Endothelial cell of umbilical vein (primary cell): ENCODE results near the gene VWC2. TPM values are rescaled to one million over a fixed set of nuclear protein-coding genes. Genes with fewer than 3 reads are reported as not detected.
"Not testable (repeated sequence)": the region's sequence is repeated elsewhere in the genome, so short reads cannot be mapped to it uniquely, and the experiment has no call there.

Source experiments
- BruUV-seq: library from RNA; stranded (reverse); fragments of 400-500 nt; replicated peaks from 2 replicates; lab custom pipeline; 2021; lab: Mats Ljungman, UMichigan
- CTCF ChIA-PET: fragments of 300-600, 350-600 bp; sonication (Branson Sonifier 250); formaldehyde crosslinking; loops from one replicate; lab custom pipeline; 2021; ENCODE audit warnings: antibody characterized with exemption, inconsistent platforms; lab: Charles Lee
- POLR2A ChIA-PET: fragments of 300-600, 350-600 bp; sonication (Branson Sonifier 250); formaldehyde crosslinking; loops from one replicate; lab custom pipeline; 2021; ENCODE audit warnings: antibody characterized with exemption, inconsistent platforms; lab: Charles Lee
- DNase-seq: peaks from one replicate; pipeline ENCODE4 v3.0.0-alpha.2; 2011; ENCODE audit warnings: low read depth, low spot score
- FAIRE-seq: peaks from 2 replicates; lab custom pipeline; 2011; peaks lifted over from hg19 to GRCh38; lab: Jason Lieb, UNC
- H2AFZ ChIP-seq: 2 replicates; pipeline ENCODE4 v1.6.0; 2012; ENCODE audit warnings: low read depth, low read length, control low read depth, inconsistent platforms
- H3K27ac ChIP-seq: 2 replicates; pipeline ENCODE4 v1.5.1; 2011; ENCODE audit warnings: low read depth, mild to moderate bottlenecking, control low read depth, low read length, moderate library complexity; ENCODE audit not compliant: insufficient read depth
- H3K27me3 ChIP-seq, 2 experiments: 2 replicates each; pipeline versions ENCODE4 v1.6.0 to v1.6.1; 2011; ENCODE audit warnings: low read length in 2 of 2, mixed read lengths in 1 of 2; ENCODE audit not compliant: control insufficient read depth in 2 of 2, insufficient read depth in 2 of 2
- H3K36me3 ChIP-seq, 2 experiments: 2 replicates in 1 of 2; 3 replicates in 1 of 2; pipeline ENCODE4 v1.5.1; 2011; ENCODE audit warnings: low read length in 2 of 2, mild to moderate bottlenecking in 1 of 2, moderate library complexity in 1 of 2; ENCODE audit not compliant: control insufficient read depth in 2 of 2, insufficient read depth in 2 of 2; ENCODE audit errors: extremely low read depth in 1 of 2
- H3K4me1 ChIP-seq: 3 replicates; pipeline ENCODE4 v1.5.1; 2011; ENCODE audit warnings: mild to moderate bottlenecking, low read length; ENCODE audit not compliant: control insufficient read depth, insufficient read depth; ENCODE audit errors: extremely low read depth
- H3K4me2 ChIP-seq: 2 replicates; pipeline ENCODE4 v1.6.1; 2011; ENCODE audit warnings: low read length, control low read depth, mixed read lengths; ENCODE audit not compliant: insufficient read depth
- H3K4me3 ChIP-seq, 3 experiments: fragments of 200-600 bp in 1 of 3; sonication (generic), shearing (Covaris generic) in 1 of 3; replicated peaks in 1 of 3; 2 replicates each; pipeline ENCODE4 v1.5.1; 2011 to 2016; ENCODE audit warnings: control low read depth in 3 of 3, low read length in 3 of 3, mild to moderate bottlenecking in 2 of 3, inconsistent platforms in 1 of 3, low read depth in 1 of 3, moderate library complexity in 1 of 3; ENCODE audit not compliant: insufficient read depth in 1 of 3
- H3K79me2 ChIP-seq: 2 replicates; pipeline ENCODE4 v1.6.0; 2012; ENCODE audit warnings: low read length, inconsistent platforms; ENCODE audit not compliant: control insufficient read depth, insufficient read depth
- H3K9ac ChIP-seq: replicated peaks from 2 replicates; pipeline ENCODE3; 2011; ENCODE audit warnings: low read length, control low read depth; ENCODE audit not compliant: insufficient read depth; ENCODE audit errors: extremely low read depth
- H3K9me1 ChIP-seq: replicated peaks from 3 replicates; pipeline ENCODE4 v1.6.0; 2011; ENCODE audit warnings: mild to moderate bottlenecking, low read length; ENCODE audit not compliant: control insufficient read depth, insufficient read depth; ENCODE audit errors: extremely low read depth
- H3K9me3 ChIP-seq: replicated peaks from 2 replicates; pipeline ENCODE4 v1.5.1; 2012; ENCODE audit warnings: low read length, inconsistent platforms; ENCODE audit not compliant: control insufficient read depth, insufficient read depth
- H4K20me1 ChIP-seq: replicated peaks from 2 replicates; pipeline ENCODE3; 2011; ENCODE audit warnings: mild to moderate bottlenecking, low read length; ENCODE audit not compliant: control insufficient read depth, insufficient read depth; ENCODE audit errors: extremely low read depth
- EZH2 ChIP-seq: IDR thresholded peaks from 2 replicates; pipeline ENCODE4 v1.6.1; 2012; ENCODE audit warnings: borderline replicate concordance, low read depth, mild to moderate bottlenecking, moderate library complexity, low read length, inconsistent platforms; ENCODE audit not compliant: severe bottlenecking
- FOS ChIP-seq: IDR thresholded peaks from 2 replicates; pipeline ENCODE4 v1.6.1; 2011; ENCODE audit warnings: mild to moderate bottlenecking, low read length, moderate library complexity, borderline replicate concordance; ENCODE audit not compliant: insufficient read depth
- GATA2 ChIP-seq: IDR thresholded peaks from 2 replicates; pipeline ENCODE4 v1.7.0; 2011; ENCODE audit warnings: low read depth, mild to moderate bottlenecking, moderate library complexity, mixed read lengths, low read length; ENCODE audit not compliant: insufficient read length, insufficient read depth
- JUN ChIP-seq: IDR thresholded peaks from 2 replicates; pipeline ENCODE4 v1.6.1; 2011; ENCODE audit warnings: borderline replicate concordance, low read depth; ENCODE audit not compliant: insufficient read length, insufficient read depth
- MAX ChIP-seq: IDR thresholded peaks from 2 replicates; pipeline ENCODE4 v1.6.1; 2011; ENCODE audit not compliant: insufficient read depth, insufficient read length
- MYC ChIP-seq: IDR thresholded peaks from one replicate; pipeline ENCODE4 v1.6.1; 2011; ENCODE audit warnings: mild to moderate bottlenecking, low read depth, low read length
- POLR2A ChIP-seq: IDR thresholded peaks from 2 replicates; pipeline ENCODE4 v1.6.1; 2012; ENCODE audit warnings: low read depth, mild to moderate bottlenecking, control low read depth, low read length
- POLR2AphosphoS5 ChIP-seq: IDR thresholded peaks from 2 replicates; pipeline ENCODE4 v1.6.1; 2012; ENCODE audit warnings: low read depth, mild to moderate bottlenecking, control low read depth, low read length, moderate library complexity; ENCODE audit not compliant: insufficient read depth
- dilution Hi-C: fragments of 300-500 bp; cut with MboI; formaldehyde crosslinking; loops from one replicate; pipeline ENCODE4 v1.15.0; 2019; ENCODE audit warnings: low sequenced_read_pairs; ENCODE audit not compliant: extremely low pct_ligation_motif_present
- intact Hi-C: fragments of 100-400 bp; cut with micrococcal nuclease; formaldehyde crosslinking; loops from one replicate; pipeline ENCODE4 v1.10.0; 2022
- polyA plus RNA-seq, 4 experiments: library from polyadenylated mRNA; depleted of rRNA in 3 of 4; stranded (reverse) in 3 of 4; unstranded in 1 of 4; fragments of >200 nt; gene quantifications; 2 replicates each; pipeline versions ENCODE4 v1.2.1 to v1.2.3, GENCODE V29; 2011 to 2012; ENCODE audit warnings: missing spikeins in 1 of 4
- total RNA-seq: library from RNA; stranded (reverse); gene quantifications from 2 replicates; pipeline ENCODE4 v1.2.3, GENCODE V29; 2021
- TF ChIP-seq, protein P1 (sequence below), 2 donors: IDR thresholded peaks; 1 replicate in 1 of 2; 2 replicates in 1 of 2; pipeline ENCODE4 v1.5.1; 2011; ENCODE audit warnings: low read length in 2 of 2, mild to moderate bottlenecking in 2 of 2, moderate library complexity in 2 of 2, control low read depth in 1 of 2, inconsistent platforms in 1 of 2, low read depth in 1 of 2; ENCODE audit not compliant: insufficient read depth in 1 of 2; ENCODE audit errors: extremely low read depth in 1 of 2

VWC2 gene
- total and polyA plus RNA-seq, 2 donors (not counting 3 experiments of a cell fraction or from before 2014, with no cell fraction given), result not detected

DNA sequence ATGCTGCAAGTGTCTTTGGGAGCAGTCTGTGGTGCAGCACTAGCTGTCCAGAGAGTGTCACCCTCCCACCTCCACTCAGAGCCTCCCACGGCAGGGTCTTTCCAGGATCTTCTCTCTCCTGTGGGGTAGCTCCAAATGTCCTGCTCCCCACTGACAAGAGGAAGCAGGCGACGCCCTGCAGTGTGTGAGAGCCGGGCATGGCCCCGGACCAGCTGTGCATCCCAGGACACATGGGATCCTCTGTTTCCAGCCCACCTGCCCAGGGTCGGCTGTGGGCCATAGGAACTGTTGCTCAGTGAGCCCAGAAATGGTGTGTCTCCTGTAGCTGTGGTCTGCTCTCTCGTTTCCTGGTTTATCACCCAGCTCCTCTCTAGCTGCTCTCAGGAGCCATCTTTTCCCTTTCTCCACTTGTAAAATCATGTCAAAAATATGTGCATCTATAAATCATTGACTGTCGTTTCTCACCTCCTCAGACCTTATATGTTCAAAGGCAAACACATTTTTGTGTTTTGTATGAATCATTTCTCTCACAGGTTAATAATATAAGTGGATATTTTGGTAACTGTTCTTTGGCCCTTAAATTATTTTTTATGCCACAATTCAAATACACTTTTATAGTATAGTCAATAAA is 74.9 kb downstream of the VWC2 start:
- Histone ChIP-seq H3K9ac (no peak overlapping the region), H3K4me3 (no peak overlapping the region), H3K27me3 (no peaks in the 10 kb centered on the region), H3K4me2 (no peak overlapping the region), H3K9me3 (no peaks in the 10 kb centered on the region), H2AFZ (no peak overlapping the region), H3K36me3 (no peaks in the 10 kb centered on the region), H3K9me1 (no peaks in the 10 kb centered on the region), H4K20me1 (no peaks in the 10 kb centered on the region), H3K79me2 (no peaks in the 10 kb centered on the region), H3K4me1 (no peaks in the 10 kb centered on the region), H3K27ac (no peak overlapping the region)
- no peak for FAIRE-seq
- DNase-seq, result no peak
- ChIA-PET POLR2A (no interaction called here), CTCF (no interaction called here)
- intact Hi-C loops, result no loop called here
- TF ChIP-seq POLR2AphosphoS5, result no peak
- BruUV-seq, result no TSS peak
- dilution Hi-C loops, result no loop called here

GRCh38 chr7:49850921-49851613 is 77.6 kb downstream of the VWC2 start:
- no peaks in the 10 kb centered on the region for H4K20me1 ChIP-seq
- no peak overlapping the region for H3K4me2 ChIP-seq
- no peaks in the 10 kb centered on the region for H3K4me1 ChIP-seq
- DNase-seq (no peak), FAIRE-seq (no peak)
- dilution Hi-C loops, result no loop called here
- POLR2A ChIA-PET, result no interaction called here
- H3K27me3 ChIP-seq, result no peaks in the 10 kb centered on the region
- H3K79me2 ChIP-seq, result no peaks in the 10 kb centered on the region
- H3K36me3 ChIP-seq, result no peaks in the 10 kb centered on the region
- CTCF ChIA-PET, result no interaction called here
- no peak overlapping the region for H3K4me3 ChIP-seq
- no TSS peak for BruUV-seq
- no peaks in the 10 kb centered on the region for H3K9me3 ChIP-seq
- TF ChIP-seq, protein P1, sequence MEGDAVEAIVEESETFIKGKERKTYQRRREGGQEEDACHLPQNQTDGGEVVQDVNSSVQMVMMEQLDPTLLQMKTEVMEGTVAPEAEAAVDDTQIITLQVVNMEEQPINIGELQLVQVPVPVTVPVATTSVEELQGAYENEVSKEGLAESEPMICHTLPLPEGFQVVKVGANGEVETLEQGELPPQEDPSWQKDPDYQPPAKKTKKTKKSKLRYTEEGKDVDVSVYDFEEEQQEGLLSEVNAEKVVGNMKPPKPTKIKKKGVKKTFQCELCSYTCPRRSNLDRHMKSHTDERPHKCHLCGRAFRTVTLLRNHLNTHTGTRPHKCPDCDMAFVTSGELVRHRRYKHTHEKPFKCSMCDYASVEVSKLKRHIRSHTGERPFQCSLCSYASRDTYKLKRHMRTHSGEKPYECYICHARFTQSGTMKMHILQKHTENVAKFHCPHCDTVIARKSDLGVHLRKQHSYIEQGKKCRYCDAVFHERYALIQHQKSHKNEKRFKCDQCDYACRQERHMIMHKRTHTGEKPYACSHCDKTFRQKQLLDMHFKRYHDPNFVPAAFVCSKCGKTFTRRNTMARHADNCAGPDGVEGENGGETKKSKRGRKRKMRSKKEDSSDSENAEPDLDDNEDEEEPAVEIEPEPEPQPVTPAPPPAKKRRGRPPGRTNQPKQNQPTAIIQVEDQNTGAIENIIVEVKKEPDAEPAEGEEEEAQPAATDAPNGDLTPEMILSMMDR (IDR thresholded peaks at IDR 0.05; ENCODE audit: extremely low read depth in 1 of 2, insufficient read depth in 1 of 2, low read depth in 1 of 2, low read length in 2 of 2), result no peak
- no peak for TF ChIP-seq POLR2AphosphoS5
- no peak for TF ChIP-seq EZH2
- TF ChIP-seq JUN, result no peak
- TF ChIP-seq GATA2, result no peak
- no peak for TF ChIP-seq MAX
- TF ChIP-seq FOS, result no peak
- no peak for TF ChIP-seq POLR2A
- no peak for TF ChIP-seq MYC
- no peak overlapping the region for H3K9ac ChIP-seq
- H3K9me1 ChIP-seq, result no peaks in the 10 kb centered on the region
- H3K27ac ChIP-seq, result no peak overlapping the region
- intact Hi-C loops, result no loop called here
- no peak overlapping the region for H2AFZ ChIP-seq

GRCh38 chr7:49851614-49851934 is 78.1 kb downstream of the VWC2 start:
- H2AFZ ChIP-seq, H3K27me3 ChIP-seq, H3K27ac ChIP-seq, H3K4me2 ChIP-seq, DNase-seq, intact Hi-C loops, CTCF ChIA-PET, H3K4me1 ChIP-seq, H3K9ac ChIP-seq, BruUV-seq, dilution Hi-C loops, H3K36me3 ChIP-seq, H3K9me3 ChIP-seq, H3K9me1 ChIP-seq, H4K20me1 ChIP-seq, FAIRE-seq, H3K79me2 ChIP-seq, H3K4me3 ChIP-seq, POLR2A ChIA-PET: not testable (repeated sequence)
